Panc1 (cell line): ENCODE data around the gene TBCK. TPM values are rescaled to one million over a fixed set of nuclear protein-coding genes. Genes with fewer than 3 reads are reported as not detected.

Experiments used
- ATAC-seq: fragments of 200-7000 bp; cut with Tn5 transposase; 2 replicates; pipeline ENCODE4 v1.9.1; 2020; ENCODE audit warnings: mild to moderate bottlenecking, moderate library complexity
- BruUV-seq: library from RNA; stranded (reverse); fragments of 400-500 nt; replicated peaks from 2 replicates; lab custom pipeline; 2021; lab: Mats Ljungman, UMichigan
- CTCF ChIA-PET: fragments of 300-600 bp; sonication (Branson Sonifier 250); formaldehyde crosslinking; loops from one replicate; lab custom pipeline; 2022; ENCODE audit warnings: antibody characterized with exemption; lab: Charles Lee
- POLR2A ChIA-PET: fragments of 300-600 bp; sonication (Branson Sonifier 250); formaldehyde crosslinking; loops from one replicate; lab custom pipeline; 2022; ENCODE audit warnings: antibody characterized with exemption; lab: Charles Lee
- DNase-seq: peaks from one replicate; pipeline ENCODE4 v3.0.0-alpha.2; 2010; ENCODE audit warnings: low read depth, low spot score
- H3K27ac ChIP-seq: 2 replicates; pipeline ENCODE4 v1.5.1; 2011; ENCODE audit warnings: mild to moderate bottlenecking, low read length, inconsistent platforms
- H3K27me3 ChIP-seq: fragments of 200-500 bp; sonication (Bioruptor generic); 2 replicates; pipeline ENCODE4 v1.6.0; 2014; ENCODE audit warnings: low read length, inconsistent platforms; ENCODE audit not compliant: control insufficient read depth, insufficient read depth
- H3K36me3 ChIP-seq: fragments of 200-500 bp; sonication (Bioruptor generic); 2 replicates; pipeline ENCODE4 v1.5.1; 2014; ENCODE audit warnings: inconsistent platforms, mild to moderate bottlenecking, low read length, moderate library complexity; ENCODE audit not compliant: control insufficient read depth, insufficient read depth
- H3K4me1 ChIP-seq: 2 replicates; pipeline ENCODE4 v1.5.1; 2011; ENCODE audit warnings: inconsistent platforms, mild to moderate bottlenecking, low read length, moderate library complexity; ENCODE audit not compliant: control insufficient read depth, insufficient read depth
- H3K4me3 ChIP-seq, 2 experiments: 2 replicates each; pipeline ENCODE4 v1.5.1; 2011 to 2012; ENCODE audit warnings: low read depth in 2 of 2, low read length in 2 of 2, mild to moderate bottlenecking in 2 of 2, inconsistent platforms in 1 of 2, moderate library complexity in 1 of 2
- H3K9me3 ChIP-seq: fragments of 200-500 bp; sonication (Bioruptor generic); 2 replicates; pipeline ENCODE4 v1.5.1; 2014; ENCODE audit warnings: low read depth, mild to moderate bottlenecking, inconsistent platforms, low read length, moderate library complexity; ENCODE audit not compliant: control insufficient read depth, insufficient read depth
- CTCF ChIP-seq: fragments of 450-650 bp; IDR thresholded peaks from 2 replicates; pipeline ENCODE4 v1.5.1; 2017; ENCODE audit warnings: mild to moderate bottlenecking
- POLR2AphosphoS5 ChIP-seq: IDR thresholded peaks from 2 replicates; pipeline ENCODE4 v1.6.1; 2012; ENCODE audit warnings: mild to moderate bottlenecking, low read depth, low read length, moderate library complexity
- REST ChIP-seq, 2 experiments: IDR thresholded peaks; 2 replicates each; pipeline ENCODE4 v1.6.1; 2011 to 2012; ENCODE audit warnings: low read depth in 2 of 2, control low read depth in 1 of 2, low read length in 1 of 2, mild to moderate bottlenecking in 1 of 2, moderate library complexity in 1 of 2; ENCODE audit not compliant: insufficient read depth in 1 of 2
- SIN3A ChIP-seq: IDR thresholded peaks from 2 replicates; pipeline ENCODE4 v1.6.1; 2012; ENCODE audit warnings: low read depth, mild to moderate bottlenecking, low read length, moderate library complexity, borderline replicate concordance; ENCODE audit not compliant: insufficient read depth
- TCF7L2 ChIP-seq: IDR thresholded peaks from 2 replicates; pipeline ENCODE4 v1.6.1; 2011; ENCODE audit warnings: mild to moderate bottlenecking, low read depth, low read length, inconsistent platforms
- in situ Hi-C: cut with HindIII; loops from 2 replicates; pipeline ENCODE4 v1.10.0; 2016; ENCODE audit warnings: low sequenced_read_pairs, low pct_unique_long_range_greater_than_20kb
- intact Hi-C: fragments of 100-400 bp; cut with micrococcal nuclease; formaldehyde crosslinking; loops from one replicate; pipeline ENCODE4 v1.10.0; 2022; ENCODE audit not compliant: unreplicated experiment
- total RNA-seq: library from RNA; stranded (reverse); gene quantifications from one replicate; pipeline ENCODE4 v1.2.1, GENCODE V29; 2021; ENCODE audit not compliant: unreplicated experiment

TBCK gene
- total RNA-seq, 1 experiment from 2014 or later = 15.1 TPM

- H3K4me1 ChIP-seq = no peaks in the 10 kb centered on the region
- in situ Hi-C loops (no loop called here), intact Hi-C loops (no loop called here)
- POLR2A ChIA-PET = no interaction called here
- peaks cover 6% of the 10 kb centered on the region; the same call in 1 of the 2 replicates for H3K36me3 ChIP-seq
- H3K27ac ChIP-seq = no peak overlapping the region
- no TSS peak for BruUV-seq
- no peak for ATAC-seq
- no peaks in the 10 kb centered on the region for H3K27me3 ChIP-seq
- DNase-seq = no peak
- TF ChIP-seq POLR2AphosphoS5 (no peak), REST (IDR thresholded peaks at IDR 0.05; ENCODE audit: insufficient read depth in 1 of 2, low read depth in 2 of 2, low read length in 1 of 2) (no peak), SIN3A (no peak), CTCF (no peak)
- CTCF ChIA-PET = no interaction called here
- H3K4me3 ChIP-seq = no peak overlapping the region
- H3K9me3 ChIP-seq = no peaks in the 10 kb centered on the region
Measured at GRCh38 chr4:106291678-106292077, 24.3 kb downstream of the TBCK start.

GRCh38 chr4:106289737-106290136 is 26.3 kb downstream of the TBCK start:
- ChIA-PET POLR2A (no interaction called here), CTCF (no interaction called here)
- Histone ChIP-seq H3K36me3 (0 out of 2 replicates have a peak, but pooled peaks cover under 1% of the 10 kb centered on the region), H3K27ac (no peak overlapping the region), H3K9me3 (no peaks in the 10 kb centered on the region), H3K27me3 (no peaks in the 10 kb centered on the region), H3K4me1 (no peaks in the 10 kb centered on the region), H3K4me3 (no peak overlapping the region)
- TF ChIP-seq TCF7L2 (no peak), REST (IDR thresholded peaks at IDR 0.05; ENCODE audit: insufficient read depth in 1 of 2, low read depth in 2 of 2, low read length in 1 of 2) (no peak), SIN3A (no peak), CTCF (no peak), POLR2AphosphoS5 (no peak)
- intact Hi-C loops = no loop called here
- DNase-seq = no peak
- no TSS peak for BruUV-seq
- no peak for ATAC-seq
- in situ Hi-C loops = no loop called here
